CD14-positive monocyte (primary cell): ENCODE data around the gene CDH23. TPM values are rescaled to one million over a fixed set of nuclear protein-coding genes. Genes with fewer than 3 reads are reported as not detected.

Experiments used
- DNase-seq, 3 donors: peaks; one replicate each; pipeline ENCODE4 v3.0.0-alpha.2; 2011 to 2022
- H2AFZ ChIP-seq: 2 replicates; pipeline ENCODE4 v1.6.0; 2012; ENCODE audit warnings: mild to moderate bottlenecking, low read depth, low read length, inconsistent platforms; ENCODE audit not compliant: insufficient read depth, poor library complexity, severe bottlenecking
- H3K27ac ChIP-seq, 2 donors: 1 replicate in 1 of 2; 2 replicates in 1 of 2; pipeline ENCODE4 v1.5.1; 2012 to 2013; ENCODE audit warnings: low read length in 2 of 2, control low read depth in 1 of 2, inconsistent platforms in 1 of 2, low read depth in 1 of 2, mild to moderate bottlenecking in 1 of 2
- H3K27me3 ChIP-seq, 2 donors: one replicate each; pipeline versions ENCODE4 v1.6.0 to v1.6.1; 2011 to 2013; ENCODE audit warnings: low read length in 2 of 2; ENCODE audit not compliant: control insufficient read depth in 2 of 2, insufficient read depth in 2 of 2
- H3K36me3 ChIP-seq, 2 donors: replicated peaks in 1 of 2; 1 replicate in 1 of 2; 2 replicates in 1 of 2; pipeline versions ENCODE4 v1.5.1 to v1.6.1; 2012 to 2013; ENCODE audit warnings: low read length in 2 of 2, control low read depth in 1 of 2, inconsistent platforms in 1 of 2, mild to moderate bottlenecking in 1 of 2; ENCODE audit not compliant: insufficient read depth in 2 of 2, control insufficient read depth in 1 of 2
- H3K4me1 ChIP-seq, 2 donors: 1 replicate in 1 of 2; 2 replicates in 1 of 2; pipeline versions ENCODE4 v1.5.1 to v1.6.1; 2012 to 2013; ENCODE audit warnings: low read length in 2 of 2, control low read depth in 1 of 2, inconsistent platforms in 1 of 2, mild to moderate bottlenecking in 1 of 2, moderate library complexity in 1 of 2; ENCODE audit not compliant: insufficient read depth in 2 of 2, control insufficient read depth in 1 of 2
- H3K4me2 ChIP-seq: replicated peaks from 2 replicates; pipeline ENCODE3; 2012; ENCODE audit warnings: low read length, moderate library complexity, mild to moderate bottlenecking; ENCODE audit not compliant: poor library complexity, severe bottlenecking; ENCODE audit errors: extremely low read depth
- H3K4me3 ChIP-seq, 3 experiments: fragments of 200-600 bp in 1 of 3; sonication (generic) in 1 of 3; replicated peaks in 1 of 3; 1 replicate in 2 of 3; 2 replicates in 1 of 3; pipeline ENCODE4 v1.5.1; 2011 to 2013; ENCODE audit warnings: low read length in 3 of 3, mild to moderate bottlenecking in 3 of 3, control low read depth in 2 of 3, low read depth in 2 of 3, inconsistent platforms in 1 of 3, moderate library complexity in 1 of 3
- H3K79me2 ChIP-seq: 2 replicates; pipeline ENCODE4 v1.6.0; 2012; ENCODE audit warnings: mild to moderate bottlenecking, control low read depth, inconsistent platforms, low read length, moderate library complexity; ENCODE audit not compliant: insufficient read depth
- H3K9ac ChIP-seq: 2 replicates; pipeline ENCODE4 v1.6.0; 2017; ENCODE audit warnings: low read length, mild to moderate bottlenecking; ENCODE audit not compliant: insufficient read depth, poor library complexity, severe bottlenecking
- H3K9me3 ChIP-seq, 2 donors: replicated peaks in 1 of 2; 1 replicate in 1 of 2; 2 replicates in 1 of 2; pipeline versions ENCODE4 v1.5.1 to v1.6.1; 2012 to 2013; ENCODE audit warnings: low read length in 2 of 2, control low read depth in 1 of 2; ENCODE audit not compliant: control insufficient read depth in 1 of 2, insufficient read depth in 1 of 2
- H4K20me1 ChIP-seq: 2 replicates; pipeline ENCODE4 v1.6.0; 2012; ENCODE audit warnings: mild to moderate bottlenecking, low read length, control low read depth, moderate library complexity; ENCODE audit not compliant: insufficient read depth
- H3K27ac Mint-ChIP-seq, 7 donors: one replicate each; pipeline ENCODE4 v1.8.0; 2020; ENCODE audit warnings: mild to moderate bottlenecking in 7 of 7, mixed read lengths in 7 of 7, moderate library complexity in 6 of 7, inconsistent platforms in 2 of 7
- H3K27me3 Mint-ChIP-seq, 3 donors: one replicate each; pipeline ENCODE4 v1.8.0; 2021 to 2022; ENCODE audit warnings: low read depth in 3 of 3, mild to moderate bottlenecking in 3 of 3, mixed read lengths in 3 of 3, moderate library complexity in 3 of 3, inconsistent platforms in 1 of 3
- H3K36me3 Mint-ChIP-seq, 2 donors: one replicate each; pipeline ENCODE4 v1.8.0; 2020; ENCODE audit warnings: mixed read lengths in 2 of 2, inconsistent platforms in 1 of 2, mild to moderate bottlenecking in 1 of 2
- H3K4me1 Mint-ChIP-seq: one replicate; pipeline ENCODE4 v1.8.0; 2020; ENCODE audit warnings: mild to moderate bottlenecking, mixed read lengths
- H3K4me3 Mint-ChIP-seq, 2 donors: one replicate each; pipeline ENCODE4 v1.8.0; 2020; ENCODE audit warnings: mild to moderate bottlenecking in 2 of 2, mixed read lengths in 2 of 2, moderate library complexity in 1 of 2
- H3K9me3 Mint-ChIP-seq, 7 donors: one replicate each; pipeline ENCODE4 v1.8.0; 2020 to 2022; ENCODE audit warnings: mixed read lengths in 7 of 7, mild to moderate bottlenecking in 6 of 7, moderate library complexity in 6 of 7, inconsistent platforms in 2 of 7
- CTCF ChIP-seq: fragments of 200-600 bp; IDR thresholded peaks from one replicate; pipeline ENCODE4 v1.8.0; 2022; ENCODE audit warnings: antibody characterized with exemption, mild to moderate bottlenecking
- WGBS: methylation state at CpG from one replicate; pipeline ENCODE4 v1.1.5; 2013; ENCODE audit warnings: missing lambda C conversion rate; ENCODE audit not compliant: insufficient coverage; 5-methylcytosine and 5-hydroxymethylcytosine counted together
- intact Hi-C, 2 donors: fragments of 100-400 bp; cut with micrococcal nuclease; formaldehyde crosslinking; loops; one replicate each; pipeline versions ENCODE4 v1.15.0 to v1.15.1; 2023
- polyA plus RNA-seq, 3 donors: library from polyadenylated mRNA; depleted of rRNA in 1 of 3; unstranded in 2 of 3; stranded (reverse) in 1 of 3; fragments of 300-500 nt in 2 of 3; fragments of >200 nt in 1 of 3; fragmentation: Illumina TruSeq in 2 of 3; gene quantifications; 1 replicate in 2 of 3; 2 replicates in 1 of 3; pipeline ENCODE4 v1.2.3, GENCODE V29; 2012 to 2021

Gene CDH23
- polyA plus RNA-seq, 3 donors, result 8.2 to 36.2 (median 10.5) TPM

DNA sequence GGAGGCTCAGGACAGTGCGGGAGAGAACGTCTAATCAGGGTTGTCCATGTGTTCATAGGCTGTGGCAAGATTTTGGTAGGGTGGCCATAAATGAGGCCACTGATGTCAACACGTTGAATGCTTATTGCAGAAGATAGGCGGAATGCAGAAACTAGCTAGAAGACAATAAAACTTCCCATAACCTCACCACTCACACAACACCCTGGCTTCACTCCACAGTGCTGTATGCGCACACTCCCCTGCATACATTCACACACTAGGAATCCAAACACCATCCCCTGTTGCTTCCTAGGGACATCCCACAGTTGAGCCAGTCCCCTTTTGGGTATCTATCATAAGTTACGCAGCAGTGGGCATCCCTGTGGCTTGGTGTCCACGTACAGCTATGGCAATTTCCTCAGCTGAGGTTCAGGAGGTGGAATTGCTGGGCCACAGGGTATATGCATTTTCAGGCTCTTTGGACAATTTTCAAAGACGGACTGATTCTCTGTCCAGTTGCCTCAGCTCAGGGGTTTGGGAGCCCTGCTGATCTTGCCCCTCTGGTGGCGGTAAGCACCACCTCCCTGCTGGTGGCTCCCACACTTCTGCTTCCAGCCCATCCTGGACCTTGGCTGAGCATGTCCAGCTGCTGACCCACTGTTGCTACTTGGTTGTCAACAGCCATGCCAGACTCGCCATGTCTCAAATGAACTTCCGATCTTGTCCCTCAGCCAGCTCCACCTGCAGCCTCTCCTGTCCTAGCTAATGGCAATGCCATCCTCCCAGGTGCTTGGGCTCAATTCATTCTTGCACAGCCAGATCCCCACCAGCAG lies 36.4 kb downstream of the CDH23 start:
- no peak overlapping the region for H3K27ac ChIP-seq
- H3K36me3 Mint-ChIP-seq, result no peaks in the 10 kb centered on the region
- TF ChIP-seq CTCF, result no peak
- H3K27me3 ChIP-seq, result no peaks in the 10 kb centered on the region
- no peaks in the 10 kb centered on the region for H3K4me1 ChIP-seq
- H3K27me3 Mint-ChIP-seq, result peaks cover 1 to 15% (median 2%) of the 10 kb centered on the region in 3 donors
- no peaks in the 10 kb centered on the region for H3K79me2 ChIP-seq
- no peak overlapping the region for H3K4me3 ChIP-seq
- H4K20me1 ChIP-seq, result no peaks in the 10 kb centered on the region
- H2AFZ ChIP-seq, result no peak overlapping the region
- no peak overlapping the region for H3K27ac Mint-ChIP-seq
- H3K36me3 ChIP-seq, result no peaks in the 10 kb centered on the region
- H3K4me1 Mint-ChIP-seq, result peaks cover 7% of the 10 kb centered on the region
- no peak overlapping the region for H3K4me2 ChIP-seq
- H3K9ac ChIP-seq, result no peak overlapping the region
- WGBS, result 95% methylated on average over 10 of the region's 11 CpGs
- no peak for DNase-seq
- H3K4me3 Mint-ChIP-seq, result no peak overlapping the region
- H3K9me3 ChIP-seq, result no peaks in the 10 kb centered on the region
- intact Hi-C loops, result no loop called here
- no peaks in the 10 kb centered on the region for H3K9me3 Mint-ChIP-seq

DNA sequence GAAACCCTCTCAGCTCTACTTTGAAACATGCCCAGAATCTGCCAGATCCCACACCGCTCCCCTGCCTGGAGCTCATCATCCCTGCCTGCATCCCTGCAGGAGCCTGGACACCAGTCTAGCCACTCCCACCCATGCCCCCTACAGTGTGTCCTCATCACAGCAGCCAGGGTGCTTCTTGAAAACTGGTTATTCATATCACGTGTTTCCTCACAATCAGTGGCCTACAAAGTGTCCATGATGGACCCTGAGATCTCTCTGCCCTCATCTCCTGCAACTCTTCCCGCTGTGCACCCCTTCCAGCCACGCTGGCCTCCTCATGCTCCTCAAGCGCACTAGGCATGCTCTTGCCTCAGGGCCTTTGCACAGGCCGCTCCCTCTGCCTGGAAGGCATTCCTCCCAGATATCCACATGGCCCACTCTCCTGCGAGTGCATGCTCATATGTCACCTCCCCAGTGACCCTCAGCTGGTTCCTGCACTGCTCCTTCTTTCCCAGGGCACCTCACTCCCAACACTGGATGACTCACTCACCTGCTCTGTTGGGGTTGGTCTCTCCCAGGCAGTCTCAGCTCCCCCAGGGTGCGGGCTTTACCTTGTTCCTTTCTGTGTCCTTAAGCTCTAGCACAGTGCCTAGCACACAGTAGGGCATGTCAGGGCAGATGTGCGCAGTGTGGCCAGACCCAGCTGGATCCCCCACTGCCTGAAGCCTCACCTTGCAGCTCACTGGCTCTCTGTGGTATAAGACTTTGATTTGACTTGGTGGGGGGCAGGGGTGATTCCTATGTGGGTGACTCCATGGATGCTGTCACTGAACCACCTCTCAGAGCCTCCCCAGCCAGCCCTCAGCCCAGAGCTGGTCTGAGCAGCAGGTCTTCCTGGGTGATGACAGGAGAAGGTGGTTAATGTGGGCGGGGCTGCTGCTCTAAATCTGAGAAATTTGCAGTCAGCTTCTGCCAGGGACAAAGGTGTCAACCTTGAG lies 37.3 kb downstream of the CDH23 start:
- Histone ChIP-seq H2AFZ (no peak overlapping the region), H4K20me1 (no peaks in the 10 kb centered on the region), H3K79me2 (no peaks in the 10 kb centered on the region), H3K27me3 (no peaks in the 10 kb centered on the region), H3K9me3 (no peaks in the 10 kb centered on the region), H3K27ac (no peak overlapping the region), H3K36me3 (no peaks in the 10 kb centered on the region), H3K4me3 (no peak overlapping the region), H3K9ac (no peak overlapping the region), H3K4me2 (no peak overlapping the region), H3K4me1 (no peaks in the 10 kb centered on the region)
- Mint-ChIP-seq H3K9me3 (no peaks in the 10 kb centered on the region), H3K4me3 (no peak overlapping the region), H3K36me3 (no peaks in the 10 kb centered on the region), H3K27ac (no peak overlapping the region), H3K4me1 (peaks cover 7% of the 10 kb centered on the region), H3K27me3 (peaks cover 1 to 14% (median 4%) of the 10 kb centered on the region in 3 donors)
- TF ChIP-seq CTCF, result no peak
- DNase-seq, result no peak
- WGBS, result 97% methylated on average over 9 of the region's 10 CpGs
- intact Hi-C loops, result no loop called here
